Measurements from ENCODE around the gene CEP57L1.
"Not testable (repeated sequence)": the region's sequence is repeated elsewhere in the genome, so short reads cannot be mapped to it uniquely, and the experiment has no call there.

CEP57L1 gene

GRCh38 chr6:109172101-109172746 lies 76.9 kb downstream of the CEP57L1 start:
- DNase-seq (ENCODE audit: low read depth in 2 of 2) = no peak

GRCh38 chr6:109174916-109175315 lies 79.6 kb downstream of the CEP57L1 start:
- no peak for DNase-seq (ENCODE audit: low read depth in 2 of 2)

- DNase-seq (ENCODE audit: low read depth in 2 of 2) = no peak
Measured at GRCh38 chr6:109178921-109179320, 83.6 kb downstream of the CEP57L1 start.

DNA sequence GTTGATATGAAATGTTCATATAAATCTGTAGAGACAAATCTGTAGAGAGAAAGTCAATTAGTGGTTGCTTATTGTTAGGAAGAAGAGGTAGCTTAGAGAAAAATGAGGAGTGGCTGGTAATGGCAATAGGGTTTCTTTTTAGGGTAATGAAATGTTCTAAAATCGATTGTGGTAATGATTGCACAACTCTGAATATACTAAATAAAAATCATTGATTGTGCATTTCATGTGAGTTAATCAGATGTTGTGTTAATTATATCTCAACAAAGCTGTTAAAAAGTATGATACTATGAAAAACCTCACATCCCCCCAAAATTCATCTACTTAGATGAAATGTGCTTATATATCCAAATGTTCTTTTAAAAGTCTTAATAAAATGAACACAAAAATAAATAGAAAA lies 84.2 kb downstream of the CEP57L1 start:
- no peak for DNase-seq (ENCODE audit: low read depth in 2 of 2)

- no peak for DNase-seq (ENCODE audit: low read depth in 2 of 2)
Measured at GRCh38 chr6:109182578-109182977, 87.3 kb downstream of the CEP57L1 start.

DNA sequence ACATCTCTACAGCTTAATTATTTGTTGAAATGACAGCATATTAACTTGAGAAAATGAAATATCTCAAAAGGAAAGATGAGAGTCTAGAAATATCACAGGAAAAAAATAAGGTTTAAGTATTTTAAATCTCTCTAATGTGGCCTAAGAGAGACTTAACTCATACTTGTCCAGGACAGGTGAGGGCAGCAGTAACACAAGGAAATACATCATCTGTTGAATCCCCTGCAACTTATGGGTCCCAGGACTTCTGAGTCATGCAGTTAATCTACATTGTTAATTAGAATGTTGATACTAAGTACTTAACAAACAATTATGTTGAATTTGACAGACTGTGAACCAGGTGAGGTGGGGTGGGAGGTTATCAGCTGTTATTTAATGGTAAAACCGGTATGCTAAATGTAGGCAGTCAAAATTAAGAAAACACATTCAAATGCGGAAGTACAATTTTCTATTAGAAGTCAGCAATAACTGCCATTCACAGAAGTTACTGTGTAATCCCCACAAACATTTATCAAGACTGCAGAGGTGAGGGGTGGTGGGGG lies 87.9 kb downstream of the CEP57L1 start:
- DNase-seq (ENCODE audit: low read depth in 2 of 2) = no peak

DNA sequence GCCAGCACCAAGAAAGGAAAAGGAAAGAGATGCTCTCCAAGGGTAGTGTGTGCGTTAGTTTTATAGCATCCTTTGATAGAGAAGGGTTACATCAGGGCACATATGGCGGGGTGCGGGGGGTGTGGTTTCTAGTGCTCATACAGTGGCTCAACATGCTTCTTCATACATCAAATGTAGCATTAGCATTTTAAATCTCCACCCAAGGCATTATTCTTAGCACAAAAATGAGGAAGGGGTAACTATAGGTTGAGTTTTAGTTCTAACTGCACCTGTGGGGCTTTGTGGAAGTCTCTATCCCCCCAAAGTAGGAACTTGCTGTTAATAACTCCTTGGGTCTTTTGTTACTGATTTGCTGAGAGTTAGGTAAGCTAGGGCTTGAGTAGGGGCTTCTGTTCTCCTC lies 89.3 kb downstream of the CEP57L1 start:
- DNase-seq (ENCODE audit: low read depth in 2 of 2) = no peak

- DNase-seq (ENCODE audit: low read depth in 2 of 2) = no peak
Measured at GRCh38 chr6:109186012-109186411, 90.7 kb downstream of the CEP57L1 start.

- DNase-seq (ENCODE audit: low read depth in 2 of 2) = peak; percentile 48
Measured at GRCh38 chr6:109187399-109188114, 92.2 kb downstream of the CEP57L1 start.

- no peak for DNase-seq (ENCODE audit: low read depth in 2 of 2)
Measured at GRCh38 chr6:109188115-109188411, 92.8 kb downstream of the CEP57L1 start.

- not testable (repeated sequence) for DNase-seq (ENCODE audit: low read depth in 2 of 2)
Measured at GRCh38 chr6:109191368-109191767, 96.1 kb downstream of the CEP57L1 start.

DNA sequence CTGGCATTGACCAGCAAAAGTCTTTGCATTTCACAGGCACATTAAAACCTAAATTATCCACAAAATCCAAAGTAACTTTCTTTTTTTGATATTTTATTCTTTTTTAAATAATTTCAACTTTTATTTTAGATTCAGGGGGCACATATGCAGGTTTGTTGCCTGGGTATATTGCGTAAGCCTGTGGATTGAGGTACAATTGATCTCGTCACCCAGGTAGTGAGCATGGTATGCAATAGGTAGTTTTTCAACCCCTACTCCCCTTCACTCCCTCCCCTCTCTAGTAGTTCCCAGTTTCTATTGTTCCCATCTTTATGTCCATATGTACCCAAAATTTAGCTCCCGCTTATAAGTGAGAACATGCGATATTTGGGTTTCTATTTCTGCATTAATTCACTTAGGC lies 97.6 kb downstream of the CEP57L1 start:
- no peak for DNase-seq (ENCODE audit: low read depth in 2 of 2)

DNA sequence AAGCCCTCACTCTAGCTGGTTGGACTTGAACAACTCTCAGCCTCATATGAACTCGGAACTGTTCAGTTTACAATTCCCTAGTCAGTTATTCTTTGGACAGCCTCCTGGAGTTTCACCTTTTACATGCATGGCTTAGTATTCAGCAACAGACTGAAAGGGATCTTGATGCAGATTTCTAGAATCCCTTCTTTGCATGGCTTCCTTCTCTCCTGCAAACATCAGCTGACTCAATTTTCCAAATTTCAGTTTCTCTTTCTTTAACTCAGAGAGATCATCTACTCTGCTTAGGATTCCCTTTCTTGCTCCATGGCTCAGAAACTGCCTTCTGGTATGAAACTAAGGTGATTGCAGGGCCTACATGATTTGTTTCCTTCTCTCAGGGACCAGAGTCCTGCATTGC lies 99.6 kb downstream of the CEP57L1 start:
- DNase-seq (ENCODE audit: low read depth in 2 of 2) = no peak

GRCh38 chr6:109197061-109197460 lies 101.8 kb downstream of the CEP57L1 start:
- no peak for DNase-seq (ENCODE audit: low read depth in 2 of 2)

GRCh38 chr6:109202409-109203264 lies 107.3 kb downstream of the CEP57L1 start:
- DNase-seq (ENCODE audit: low read depth in 2 of 2) = no peak

GRCh38 chr6:109204511-109204910 lies 109.2 kb downstream of the CEP57L1 start:
- DNase-seq (ENCODE audit: low read depth in 2 of 2) = no peak

- no peak for DNase-seq (ENCODE audit: low read depth in 2 of 2)
Measured at GRCh38 chr6:109212683-109213082, 117.4 kb downstream of the CEP57L1 start.
